SU-DHL-6 (cell line): ENCODE results near the gene CRHR2.

Experiments used
- H2AFZ ChIP-seq: fragments of 200-600 bp; sonication (generic); 2 replicates; pipeline ENCODE4 v1.6.1; 2014; ENCODE audit warnings: low read depth, mild to moderate bottlenecking, moderate library complexity, mixed read lengths, antibody characterized with exemption, low read length; ENCODE audit not compliant: severe bottlenecking
- H3F3A ChIP-seq: fragments of 200-600 bp; shearing (Covaris generic); 2 replicates; pipeline ENCODE4 v1.6.0; 2016; ENCODE audit warnings: antibody characterized with exemption, mild to moderate bottlenecking; ENCODE audit not compliant: insufficient read depth
- H3K27ac ChIP-seq: fragments of 200-600 bp; sonication (generic); 2 replicates; pipeline ENCODE4 v1.5.1; 2016; ENCODE audit warnings: low read depth, mild to moderate bottlenecking, low read length, moderate library complexity, mixed read lengths
- H3K27me3 ChIP-seq: fragments of 200-600 bp; sonication (generic), shearing (Covaris generic); 2 replicates; pipeline ENCODE4 v1.6.0; 2014; ENCODE audit warnings: mild to moderate bottlenecking, low read length
- H3K36me3 ChIP-seq: fragments of 200-600 bp; sonication (generic); 2 replicates; pipeline ENCODE4 v1.6.1; 2014; ENCODE audit warnings: mild to moderate bottlenecking, low read length, mixed read lengths
- H3K4me2 ChIP-seq: fragments of 300-600, 200-600 bp; shearing (Covaris generic), sonication (generic); 2 replicates; pipeline ENCODE4 v1.6.0; 2014; ENCODE audit warnings: low read length, low read depth, mild to moderate bottlenecking; ENCODE audit not compliant: poor library complexity, severe bottlenecking
- H3K4me3 ChIP-seq: fragments of 200-600 bp; sonication (generic); 2 replicates; pipeline ENCODE4 v1.5.1; 2014; ENCODE audit warnings: antibody characterized with exemption, low read length, mild to moderate bottlenecking, mixed read lengths; ENCODE audit not compliant: insufficient read depth, poor library complexity, severe bottlenecking
- H3K79me2 ChIP-seq: fragments of 200-600 bp; sonication (generic); 2 replicates; pipeline ENCODE4 v1.6.1; 2014; ENCODE audit warnings: mild to moderate bottlenecking, low read length, moderate library complexity; ENCODE audit not compliant: insufficient read depth
- H3K9ac ChIP-seq: fragments of 200-600 bp; sonication (generic); 2 replicates; pipeline ENCODE4 v1.7.0; 2014; ENCODE audit warnings: mild to moderate bottlenecking, low read length
- H3K9me2 ChIP-seq: fragments of 200-600 bp; sonication (generic); replicated peaks from 2 replicates; pipeline ENCODE4 v1.6.1; 2014; ENCODE audit warnings: low read length; ENCODE audit not compliant: insufficient read depth
- H3K9me3 ChIP-seq: fragments of 200-600 bp; sonication (generic); 2 replicates; pipeline ENCODE4 v1.6.1; 2014; ENCODE audit warnings: low read length, mixed read lengths; ENCODE audit not compliant: insufficient read depth
- H4K20me1 ChIP-seq: fragments of 200-600 bp; sonication (generic); 2 replicates; pipeline ENCODE4 v1.6.1; 2014; ENCODE audit warnings: low read depth, mild to moderate bottlenecking, antibody characterized with exemption, low read length, moderate library complexity, mixed read lengths
- EZH2phosphoT487 ChIP-seq: fragments of 200-600 bp; sonication (generic), shearing (Covaris generic); conservative IDR thresholded peaks from 2 replicates; pipeline ENCODE4 v1.6.1; 2018; ENCODE audit warnings: mild to moderate bottlenecking, antibody characterized with exemption, low read length, moderate library complexity, mixed read lengths
- TF ChIP-seq, protein P1 (sequence below): fragments of 200-600 bp; sonication (generic); IDR thresholded peaks from one replicate; pipeline ENCODE4 v1.5.1; 2017; ENCODE audit warnings: antibody characterized with exemption, mild to moderate bottlenecking, low read length, moderate library complexity; ENCODE audit not compliant: insufficient read depth, poor library complexity, severe bottlenecking

Gene CRHR2

DNA sequence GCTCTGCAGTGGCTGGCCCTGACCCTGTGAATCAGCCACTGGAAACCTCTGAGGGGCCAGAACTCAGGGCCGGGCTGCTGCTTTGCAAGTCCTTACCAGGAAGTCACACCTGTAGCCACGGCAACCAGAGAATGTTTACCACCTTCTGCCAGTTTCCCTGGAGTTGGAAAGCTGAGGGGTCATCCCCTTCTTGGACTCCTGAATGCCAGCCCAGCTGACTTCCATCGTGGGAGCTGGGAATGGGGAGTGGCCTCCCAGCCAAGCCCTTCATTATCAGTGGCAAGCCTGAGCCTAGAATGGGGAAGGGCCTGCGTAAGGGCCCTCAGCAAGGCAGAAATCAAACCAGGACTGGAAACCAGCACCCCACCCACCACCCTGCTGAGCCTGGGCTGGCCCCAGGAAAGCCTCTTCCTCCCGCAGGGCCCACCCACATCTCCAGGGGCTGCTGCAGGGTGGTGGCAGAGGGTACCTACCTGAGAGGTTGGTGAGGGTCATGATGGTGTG is 6.5 kb upstream of the CRHR2 start:
- Histone ChIP-seq H3K9me3 (no peaks in the 10 kb centered on the region), H4K20me1 (no peaks in the 10 kb centered on the region), H3K4me3 (no peak overlapping the region), H3K27ac (no peak overlapping the region), H2AFZ (no peak overlapping the region), H3K9ac (no peak overlapping the region), H3K36me3 (no peaks in the 10 kb centered on the region), H3F3A (no peaks in the 10 kb centered on the region), H3K27me3 (no peaks in the 10 kb centered on the region), H3K79me2 (no peaks in the 10 kb centered on the region), H3K4me2 (no peak overlapping the region), H3K9me2 (no peaks in the 10 kb centered on the region)
- no peak for TF ChIP-seq EZH2phosphoT487
- TF ChIP-seq, protein P1, sequence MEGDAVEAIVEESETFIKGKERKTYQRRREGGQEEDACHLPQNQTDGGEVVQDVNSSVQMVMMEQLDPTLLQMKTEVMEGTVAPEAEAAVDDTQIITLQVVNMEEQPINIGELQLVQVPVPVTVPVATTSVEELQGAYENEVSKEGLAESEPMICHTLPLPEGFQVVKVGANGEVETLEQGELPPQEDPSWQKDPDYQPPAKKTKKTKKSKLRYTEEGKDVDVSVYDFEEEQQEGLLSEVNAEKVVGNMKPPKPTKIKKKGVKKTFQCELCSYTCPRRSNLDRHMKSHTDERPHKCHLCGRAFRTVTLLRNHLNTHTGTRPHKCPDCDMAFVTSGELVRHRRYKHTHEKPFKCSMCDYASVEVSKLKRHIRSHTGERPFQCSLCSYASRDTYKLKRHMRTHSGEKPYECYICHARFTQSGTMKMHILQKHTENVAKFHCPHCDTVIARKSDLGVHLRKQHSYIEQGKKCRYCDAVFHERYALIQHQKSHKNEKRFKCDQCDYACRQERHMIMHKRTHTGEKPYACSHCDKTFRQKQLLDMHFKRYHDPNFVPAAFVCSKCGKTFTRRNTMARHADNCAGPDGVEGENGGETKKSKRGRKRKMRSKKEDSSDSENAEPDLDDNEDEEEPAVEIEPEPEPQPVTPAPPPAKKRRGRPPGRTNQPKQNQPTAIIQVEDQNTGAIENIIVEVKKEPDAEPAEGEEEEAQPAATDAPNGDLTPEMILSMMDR: no peak

DNA sequence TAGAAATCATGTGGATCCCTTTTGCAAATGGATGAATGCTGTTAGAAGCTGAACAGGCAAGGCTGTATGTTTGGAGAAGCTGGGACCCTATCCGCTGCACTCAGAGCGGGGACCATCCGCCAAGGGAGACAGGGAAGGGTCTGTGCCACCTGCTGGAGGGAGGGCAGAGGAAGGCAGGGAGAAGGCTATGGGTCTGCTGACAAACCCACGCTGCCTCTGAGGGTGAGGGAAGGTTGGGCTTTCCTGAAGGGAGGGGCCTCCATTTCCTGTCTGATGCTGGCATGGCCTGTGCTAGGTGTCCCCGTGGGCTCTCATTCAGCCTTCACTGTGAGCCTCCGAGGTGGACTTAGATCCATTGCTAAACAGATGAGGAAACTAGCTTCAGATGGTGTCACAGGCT is 5.3 kb upstream of the CRHR2 start:
- no peak overlapping the region for H3K9ac ChIP-seq

DNA sequence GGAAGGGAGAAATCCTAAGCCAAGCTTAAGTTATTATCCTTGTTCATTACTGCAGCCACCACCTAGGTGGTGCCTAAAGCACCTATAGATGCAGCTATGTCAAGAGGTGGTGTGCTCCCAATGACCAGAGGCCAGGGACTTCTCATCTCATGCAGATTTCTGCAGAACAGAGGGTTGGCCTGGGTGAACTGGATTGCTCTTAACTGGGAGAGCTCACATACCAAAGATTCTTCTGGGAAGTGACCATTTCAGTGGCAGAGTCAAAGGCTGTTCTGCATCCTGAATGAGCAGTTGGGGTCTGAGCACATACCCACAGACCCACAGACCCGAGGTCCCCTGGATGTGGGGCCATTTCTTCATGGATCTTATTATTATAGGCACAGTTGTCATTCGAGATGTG is 2.1 kb upstream of the CRHR2 start:
- no peak overlapping the region for H3K4me2 ChIP-seq
- H3F3A ChIP-seq: no peaks in the 10 kb centered on the region
- H3K27me3 ChIP-seq: no peaks in the 10 kb centered on the region
- H3K9me3 ChIP-seq: no peaks in the 10 kb centered on the region
- no peak overlapping the region for H2AFZ ChIP-seq
- H3K9me2 ChIP-seq: no peaks in the 10 kb centered on the region
- H3K27ac ChIP-seq: no peak overlapping the region
- no peaks in the 10 kb centered on the region for H3K36me3 ChIP-seq
- no peaks in the 10 kb centered on the region for H3K79me2 ChIP-seq
- TF ChIP-seq, protein P1: no peak
- no peak for TF ChIP-seq EZH2phosphoT487
- H3K9ac ChIP-seq: no peak overlapping the region
- H3K4me3 ChIP-seq: no peak overlapping the region
- H4K20me1 ChIP-seq: no peaks in the 10 kb centered on the region

More for the DNA sequence above, 5.3 kb upstream of the CRHR2 start:
- no peak overlapping the region for H3K4me3 ChIP-seq
- no peaks in the 10 kb centered on the region for H3K79me2 ChIP-seq
- no peak overlapping the region for H3K27ac ChIP-seq
- H3K27me3 ChIP-seq: no peaks in the 10 kb centered on the region
- no peak for TF ChIP-seq EZH2phosphoT487
- TF ChIP-seq, protein P1: no peak
- no peaks in the 10 kb centered on the region for H3F3A ChIP-seq
- H3K9me3 ChIP-seq: no peaks in the 10 kb centered on the region
- H4K20me1 ChIP-seq: no peaks in the 10 kb centered on the region
- no peak overlapping the region for H2AFZ ChIP-seq
- no peaks in the 10 kb centered on the region for H3K36me3 ChIP-seq
- no peak overlapping the region for H3K4me2 ChIP-seq
- H3K9me2 ChIP-seq: no peaks in the 10 kb centered on the region
